Activated CD4-positive, alpha-beta T cell treated with anti-CD3 and anti-CD28 coated beads, Interleukin-2, Interleukin-6, amounts not matched to agents 100 ng/mL and 50 ng/mL, durations not matched to agents 16 hours and 8 hours (primary cell): Measurements from ENCODE around the gene CBFA2T3.
A peak's percentile ranks its signal among the peaks of the same experiment; 100 is the strongest.

Experiments used
- DNase-seq: peaks from one replicate; pipeline ENCODE4 v3.0.0-alpha.2; 2020

The CBFA2T3 gene

GRCh38 chr16:88885693-88886280, 91.2 kb downstream of the CBFA2T3 start:
- no peak for DNase-seq

- DNase-seq: no peak
Measured at GRCh38 chr16:88884569-88885271, 92.3 kb downstream of the CBFA2T3 start.

- no peak for DNase-seq
Measured at GRCh38 chr16:88883946-88884345, 93.1 kb downstream of the CBFA2T3 start.

GRCh38 chr16:88883117-88883895, 93.7 kb downstream of the CBFA2T3 start:
- no peak for DNase-seq

- DNase-seq: peak; percentile 10
Measured at GRCh38 chr16:88882358-88883030, 94.5 kb downstream of the CBFA2T3 start.

- no peak for DNase-seq
Measured at GRCh38 chr16:88881675-88882357, 95.2 kb downstream of the CBFA2T3 start.

- DNase-seq: no peak
Measured at GRCh38 chr16:88881007-88881615, 95.9 kb downstream of the CBFA2T3 start.

- DNase-seq: no peak
Measured at GRCh38 chr16:88880226-88881006, 96.6 kb downstream of the CBFA2T3 start.

GRCh38 chr16:88879788-88880055, 97.3 kb downstream of the CBFA2T3 start:
- DNase-seq: no peak

GRCh38 chr16:88878967-88879787, 97.8 kb downstream of the CBFA2T3 start:
- DNase-seq: no peak

GRCh38 chr16:88878356-88878755, 98.7 kb downstream of the CBFA2T3 start:
- no peak for DNase-seq

GRCh38 chr16:88877564-88878289, 99.3 kb downstream of the CBFA2T3 start:
- DNase-seq: no peak

- DNase-seq: no peak
Measured at GRCh38 chr16:88876942-88877526, 100.0 kb downstream of the CBFA2T3 start.

GRCh38 chr16:88875703-88876234, 101.2 kb downstream of the CBFA2T3 start:
- DNase-seq: no peak

- no peak for DNase-seq
Measured at GRCh38 chr16:88874938-88875599, 101.9 kb downstream of the CBFA2T3 start.

GRCh38 chr16:88872650-88873331, 104.2 kb downstream of the CBFA2T3 start:
- no peak for DNase-seq

GRCh38 chr16:88871730-88872416, 105.1 kb downstream of the CBFA2T3 start:
- DNase-seq: no peak

GRCh38 chr16:88871349-88871702, 105.7 kb downstream of the CBFA2T3 start:
- no peak for DNase-seq
